ENCODE measurements around the gene ARID1A. TPM values are rescaled to one million over a fixed set of nuclear protein-coding genes. Genes with fewer than 3 reads are reported as not detected.

Gene ARID1A
- total and polyA plus RNA-seq, 9 of the 15 experiments (the other 6 are each of a cell fraction or from before 2014, with no cell fraction given): 8.3 to 88.3 (median 22.5) TPM

DNA sequence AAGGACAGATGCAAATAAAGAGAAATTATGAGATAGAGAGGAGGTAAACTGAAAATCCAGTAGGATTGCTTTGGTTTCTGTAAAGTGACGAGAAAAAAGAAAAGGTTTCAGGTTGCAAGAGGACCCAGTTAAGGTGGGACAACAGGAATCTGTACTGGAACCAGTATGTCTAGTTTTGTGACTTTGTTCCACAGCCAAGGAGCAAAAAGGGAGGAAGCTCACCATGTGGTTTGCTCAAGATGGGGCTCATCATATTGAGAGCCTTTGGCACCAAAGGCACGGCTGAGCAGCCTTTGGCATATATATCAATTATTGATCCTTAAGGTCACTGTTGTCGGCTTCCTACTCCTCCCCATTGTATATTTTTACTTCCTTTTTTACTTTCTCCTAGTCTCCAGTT lies 128.9 kb downstream of the ARID1A start:
- intact Hi-C loops (cut with micrococcal nuclease): no loop called here
- POLR2A ChIA-PET: interaction anchor here (0.6 kb wide), 1 partner anchor 55 kb away, joined by 3 read pairs; no protein-coding TSS in a partner anchor
- Histone ChIP-seq H2AFZ (ENCODE audit: low read depth, low read length) (peak overlapping the region; percentile 20; the same call in 1 of the 2 replicates), H4K20me1 (replicated peaks; ENCODE audit: control insufficient read depth, insufficient read depth, low read length) (peaks cover 5% of the 10 kb centered on the region; the same call in 1 of the 2 replicates), H3K27me3 (ENCODE audit: control insufficient read depth in 2 of 2, insufficient read depth in 2 of 2, low read length in 2 of 2) (no peaks in the 10 kb centered on the region), H3K79me2 (ENCODE audit: control insufficient read depth, insufficient read depth, low read length) (peaks cover 28% of the 10 kb centered on the region), H3K9ac (ENCODE audit: insufficient read depth in 1 of 2, low read depth in 2 of 2, low read length in 2 of 2) (no peak overlapping the region), H3K4me3 (no peak overlapping the region), H3K36me3 (ENCODE audit: control insufficient read depth, insufficient read depth, low read length) (peaks cover 14% of the 10 kb centered on the region; the same call in 2 of the 3 replicates), H3K27ac (ENCODE audit: extremely low read depth, low read depth, low read length) (no peak overlapping the region), H3K9me1 (ENCODE audit: control insufficient read depth, insufficient read depth, low read length) (peaks cover 7% of the 10 kb centered on the region), H3K9me3 (replicated peaks; ENCODE audit: control insufficient read depth, insufficient read depth, low read depth, low read length) (no peaks in the 10 kb centered on the region), H3K4me2 (ENCODE audit: insufficient read depth, low read length) (no peak overlapping the region), H3K4me1 (replicated peaks in 1 of 2; ENCODE audit: control insufficient read depth in 2 of 2, insufficient read depth in 2 of 2, low read length in 2 of 2) (peaks cover 37 to 38% of the 10 kb centered on the region in 2 experiments)
- ATAC-seq (no peak), FAIRE-seq (no peak), DNase-seq (ENCODE audit: extremely low read depth in 1 of 4, low spot score in 3 of 4) (no peak)
- CTCF ChIA-PET (ENCODE audit: low intra/inter-chr PET ratio): interaction anchor here (0.6 kb wide), 1 partner anchor 76 kb away, joined by 3 read pairs; no protein-coding TSS in a partner anchor
- in situ Hi-C loops (cut with MboI): no loop called here
- no TSS peak for BruUV-seq (replicated peaks)
- 77% methylated on average over 3 of the region's 3 CpGs for whole genome bisulfite sequencing (ENCODE audit: insufficient coverage, low coverage, missing lambda C conversion rate)
- TF ChIP-seq, protein P1, sequence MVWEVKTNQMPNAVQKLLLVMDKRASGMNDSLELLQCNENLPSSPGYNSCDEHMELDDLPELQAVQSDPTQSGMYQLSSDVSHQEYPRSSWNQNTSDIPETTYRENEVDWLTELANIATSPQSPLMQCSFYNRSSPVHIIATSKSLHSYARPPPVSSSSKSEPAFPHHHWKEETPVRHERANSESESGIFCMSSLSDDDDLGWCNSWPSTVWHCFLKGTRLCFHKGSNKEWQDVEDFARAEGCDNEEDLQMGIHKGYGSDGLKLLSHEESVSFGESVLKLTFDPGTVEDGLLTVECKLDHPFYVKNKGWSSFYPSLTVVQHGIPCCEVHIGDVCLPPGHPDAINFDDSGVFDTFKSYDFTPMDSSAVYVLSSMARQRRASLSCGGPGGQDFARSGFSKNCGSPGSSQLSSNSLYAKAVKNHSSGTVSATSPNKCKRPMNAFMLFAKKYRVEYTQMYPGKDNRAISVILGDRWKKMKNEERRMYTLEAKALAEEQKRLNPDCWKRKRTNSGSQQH (CRISPR knock-in tag; IDR thresholded peaks at IDR 0.05): no peak
- no peak for TF ChIP-seq JUN (IDR thresholded peaks at IDR 0.05; ENCODE audit: borderline replicate concordance, low read depth, low read length)
- TF ChIP-seq JUN (CRISPR knock-in tag; IDR thresholded peaks at IDR 0.05; ENCODE audit: borderline replicate concordance): no peak
- no peak for TF ChIP-seq PURB (CRISPR knock-in tag; IDR thresholded peaks at IDR 0.05; ENCODE audit: low read depth)
- TF ChIP-seq, protein P2, sequence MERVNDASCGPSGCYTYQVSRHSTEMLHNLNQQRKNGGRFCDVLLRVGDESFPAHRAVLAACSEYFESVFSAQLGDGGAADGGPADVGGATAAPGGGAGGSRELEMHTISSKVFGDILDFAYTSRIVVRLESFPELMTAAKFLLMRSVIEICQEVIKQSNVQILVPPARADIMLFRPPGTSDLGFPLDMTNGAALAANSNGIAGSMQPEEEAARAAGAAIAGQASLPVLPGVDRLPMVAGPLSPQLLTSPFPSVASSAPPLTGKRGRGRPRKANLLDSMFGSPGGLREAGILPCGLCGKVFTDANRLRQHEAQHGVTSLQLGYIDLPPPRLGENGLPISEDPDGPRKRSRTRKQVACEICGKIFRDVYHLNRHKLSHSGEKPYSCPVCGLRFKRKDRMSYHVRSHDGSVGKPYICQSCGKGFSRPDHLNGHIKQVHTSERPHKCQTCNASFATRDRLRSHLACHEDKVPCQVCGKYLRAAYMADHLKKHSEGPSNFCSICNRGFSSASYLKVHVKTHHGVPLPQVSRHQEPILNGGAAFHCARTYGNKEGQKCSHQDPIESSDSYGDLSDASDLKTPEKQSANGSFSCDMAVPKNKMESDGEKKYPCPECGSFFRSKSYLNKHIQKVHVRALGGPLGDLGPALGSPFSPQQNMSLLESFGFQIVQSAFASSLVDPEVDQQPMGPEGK (CRISPR knock-in tag; IDR thresholded peaks at IDR 0.05; ENCODE audit: borderline replicate concordance): no peak
- no peak for TF ChIP-seq FOXA1 (IDR thresholded peaks at IDR 0.05; ENCODE audit: borderline replicate concordance)
- TF ChIP-seq ZNF507 (tag; conservative IDR thresholded peaks at IDR 0.05): no peak
- no peak for TF ChIP-seq SIX5 (IDR thresholded peaks at IDR 0.05; ENCODE audit: borderline replicate concordance in 1 of 2, insufficient read depth in 1 of 2, low read depth in 1 of 2, low read length in 2 of 2)
- no peak for TF ChIP-seq HDAC8 (tag; IDR thresholded peaks at IDR 0.05)
- no peak for TF ChIP-seq ZNF217 (CRISPR knock-in tag; IDR thresholded peaks at IDR 0.05)
- TF ChIP-seq, protein P3, sequence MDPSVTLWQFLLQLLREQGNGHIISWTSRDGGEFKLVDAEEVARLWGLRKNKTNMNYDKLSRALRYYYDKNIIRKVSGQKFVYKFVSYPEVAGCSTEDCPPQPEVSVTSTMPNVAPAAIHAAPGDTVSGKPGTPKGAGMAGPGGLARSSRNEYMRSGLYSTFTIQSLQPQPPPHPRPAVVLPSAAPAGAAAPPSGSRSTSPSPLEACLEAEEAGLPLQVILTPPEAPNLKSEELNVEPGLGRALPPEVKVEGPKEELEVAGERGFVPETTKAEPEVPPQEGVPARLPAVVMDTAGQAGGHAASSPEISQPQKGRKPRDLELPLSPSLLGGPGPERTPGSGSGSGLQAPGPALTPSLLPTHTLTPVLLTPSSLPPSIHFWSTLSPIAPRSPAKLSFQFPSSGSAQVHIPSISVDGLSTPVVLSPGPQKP (CRISPR knock-in tag; IDR thresholded peaks at IDR 0.05): no peak
- TF ChIP-seq, protein P4, sequence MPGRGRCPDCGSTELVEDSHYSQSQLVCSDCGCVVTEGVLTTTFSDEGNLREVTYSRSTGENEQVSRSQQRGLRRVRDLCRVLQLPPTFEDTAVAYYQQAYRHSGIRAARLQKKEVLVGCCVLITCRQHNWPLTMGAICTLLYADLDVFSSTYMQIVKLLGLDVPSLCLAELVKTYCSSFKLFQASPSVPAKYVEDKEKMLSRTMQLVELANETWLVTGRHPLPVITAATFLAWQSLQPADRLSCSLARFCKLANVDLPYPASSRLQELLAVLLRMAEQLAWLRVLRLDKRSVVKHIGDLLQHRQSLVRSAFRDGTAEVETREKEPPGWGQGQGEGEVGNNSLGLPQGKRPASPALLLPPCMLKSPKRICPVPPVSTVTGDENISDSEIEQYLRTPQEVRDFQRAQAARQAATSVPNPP (IDR thresholded peaks at IDR 0.05; ENCODE audit: borderline replicate concordance, insufficient read depth, insufficient read length): no peak
- no peak for TF ChIP-seq ZNF274 (IDR thresholded peaks at IDR 0.05; ENCODE audit: borderline replicate concordance, low read depth, low read length)
- TF ChIP-seq TRIM24 (IDR thresholded peaks at IDR 0.05): no peak
- TF ChIP-seq, protein P5, sequence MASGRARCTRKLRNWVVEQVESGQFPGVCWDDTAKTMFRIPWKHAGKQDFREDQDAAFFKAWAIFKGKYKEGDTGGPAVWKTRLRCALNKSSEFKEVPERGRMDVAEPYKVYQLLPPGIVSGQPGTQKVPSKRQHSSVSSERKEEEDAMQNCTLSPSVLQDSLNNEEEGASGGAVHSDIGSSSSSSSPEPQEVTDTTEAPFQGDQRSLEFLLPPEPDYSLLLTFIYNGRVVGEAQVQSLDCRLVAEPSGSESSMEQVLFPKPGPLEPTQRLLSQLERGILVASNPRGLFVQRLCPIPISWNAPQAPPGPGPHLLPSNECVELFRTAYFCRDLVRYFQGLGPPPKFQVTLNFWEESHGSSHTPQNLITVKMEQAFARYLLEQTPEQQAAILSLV (tag; IDR thresholded peaks at IDR 0.05): no peak
- TF ChIP-seq NFRKB (IDR thresholded peaks at IDR 0.05; ENCODE audit: low read depth): no peak

Measured in K562 (cell line).